ENCODE measurements around the gene PLEKHH3.
A peak's percentile ranks its signal among the peaks of the same experiment; 100 is the strongest.
"Not testable (repeated sequence)": the region's sequence is repeated elsewhere in the genome, so short reads cannot be mapped to it uniquely, and the experiment has no call there.

PLEKHH3 gene

GRCh38 chr17:42670789-42671657 lies 5.8 kb downstream of the PLEKHH3 start:
- DNase-seq: no peak

GRCh38 chr17:42669977-42670788 lies 6.6 kb downstream of the PLEKHH3 start:
- DNase-seq: no peak

GRCh38 chr17:42669705-42669976 lies 7.2 kb downstream of the PLEKHH3 start:
- no peak for DNase-seq

GRCh38 chr17:42667088-42667951 lies 9.5 kb downstream of the PLEKHH3 start:
- no peak for DNase-seq

- DNase-seq: not testable (repeated sequence)
Measured at GRCh38 chr17:42666126-42666525, 10.7 kb downstream of the PLEKHH3 start.

GRCh38 chr17:42665581-42666001 lies 11.2 kb downstream of the PLEKHH3 start:
- no peak for DNase-seq

- no peak for DNase-seq
Measured at GRCh38 chr17:42660692-42661345, 16.0 kb downstream of the PLEKHH3 start.

- DNase-seq: not testable (repeated sequence)
Measured at GRCh38 chr17:42659932-42660274, 16.9 kb downstream of the PLEKHH3 start.

- DNase-seq: peak; percentile 95
Measured at GRCh38 chr17:42659079-42659931, 17.5 kb downstream of the PLEKHH3 start, which contains the start of gene TUBG2. Gene TUBG2 (plus strand): TSS chr17:42659284. CDS start chr17:42659504, 220 bp downstream.

- no peak for DNase-seq
Measured at GRCh38 chr17:42657824-42658588, 18.8 kb downstream of the PLEKHH3 start.

GRCh38 chr17:42655528-42655927 lies 21.3 kb downstream of the PLEKHH3 start:
- no peak for DNase-seq

- DNase-seq: no peak
Measured at GRCh38 chr17:42653179-42654124, 23.3 kb downstream of the PLEKHH3 start.

- DNase-seq: no peak
Measured at GRCh38 chr17:42651392-42651791, 25.4 kb downstream of the PLEKHH3 start.

GRCh38 chr17:42647778-42648177 lies 29.0 kb downstream of the PLEKHH3 start:
- no peak for DNase-seq

GRCh38 chr17:42642336-42642735 lies 34.5 kb downstream of the PLEKHH3 start:
- no peak for DNase-seq

GRCh38 chr17:42640121-42640520 lies 36.7 kb downstream of the PLEKHH3 start:
- DNase-seq: no peak

- DNase-seq: no peak
Measured at GRCh38 chr17:42639525-42640113, 37.2 kb downstream of the PLEKHH3 start.

GRCh38 chr17:42632949-42633444 lies 43.8 kb downstream of the PLEKHH3 start:
- DNase-seq: no peak

- DNase-seq: no peak
Measured at GRCh38 chr17:42629411-42630009, 47.3 kb downstream of the PLEKHH3 start.
